Measurements from ENCODE around the gene ZNF282. TPM values are rescaled to one million over a fixed set of nuclear protein-coding genes. Genes with fewer than 3 reads are reported as not detected.
A peak's percentile ranks its signal among the peaks of the same experiment; 100 is the strongest.

Gene ZNF282
- total RNA-seq, 1 experiment from 2014 or later: 31.4 TPM

DNA sequence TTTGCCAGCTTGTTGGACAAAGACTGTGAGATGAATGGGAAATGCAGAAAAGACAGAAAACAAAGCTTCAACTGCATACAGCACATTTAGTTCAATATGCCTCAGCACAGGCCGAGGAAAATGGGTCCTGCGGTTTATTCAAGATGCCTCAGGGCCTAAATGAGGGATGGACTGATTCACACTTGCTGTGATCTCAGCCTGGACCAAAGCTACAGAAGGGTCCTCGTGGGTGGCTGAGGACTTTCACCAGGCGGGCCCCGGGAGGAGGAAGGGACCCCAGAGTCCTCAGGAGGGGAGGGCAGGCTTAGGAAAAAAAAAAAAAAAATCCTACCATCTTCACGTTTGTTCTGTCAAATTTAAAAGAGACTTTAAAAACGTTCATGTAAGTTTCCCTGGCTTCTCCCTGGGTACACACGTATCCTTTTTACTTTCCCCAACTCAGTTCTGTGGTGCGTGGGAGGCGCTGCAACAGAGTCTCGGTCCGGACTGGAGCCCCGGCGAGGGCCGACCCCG lies 66.0 kb downstream of the ZNF282 start:
- H3K4me1 ChIP-seq (ENCODE audit: insufficient read depth, low read length): peaks cover 22% of the 10 kb centered on the region
- peak overlapping the region; percentile 88 for H2AFZ ChIP-seq (ENCODE audit: low read length)
- no peaks in the 10 kb centered on the region for H3K9me3 ChIP-seq (ENCODE audit: low read length)
- H4K20me1 ChIP-seq (ENCODE audit: low read length): no peaks in the 10 kb centered on the region
- no peaks in the 10 kb centered on the region; the same call in 1 of the 2 replicates for H3K36me3 ChIP-seq (ENCODE audit: low read depth, low read length)
- H3K27ac ChIP-seq (ENCODE audit: low read length): peak overlapping the region; percentile 82
- ATAC-seq (peak; percentile 21), DNase-seq (peak; percentile 62)
- peaks cover 18% of the 10 kb centered on the region; the same call in 1 of the 2 replicates for H3K79me2 ChIP-seq (ENCODE audit: low read length)
- CTCF ChIA-PET: interaction anchor here (0.6 to 1.9 kb wide), 6 partner anchors 24 to 498 kb away, joined by 3 to 12 read pairs (median 8); no protein-coding TSS in a partner anchor
- H3K27me3 ChIP-seq (ENCODE audit: low read length): no peaks in the 10 kb centered on the region
- POLR2A ChIA-PET (ENCODE audit: unreplicated experiment): no interaction called here
- no peaks in the 10 kb centered on the region for H3K9me2 ChIP-seq (replicated peaks; ENCODE audit: low read length)
- H3K4me2 ChIP-seq (ENCODE audit: low read length): peak overlapping the region; percentile 91
- H3K9ac ChIP-seq (ENCODE audit: low read length): peak overlapping the region; percentile 90
- no peaks in the 10 kb centered on the region for H3F3A ChIP-seq (ENCODE audit: low read length, unreplicated experiment)
- H3K4me3 ChIP-seq (ENCODE audit: low read length): peak overlapping the region; percentile 69
- TF ChIP-seq EZH2 (IDR thresholded peaks at IDR 0.05; ENCODE audit: low read length, unreplicated experiment) (no peak), EZH2phosphoT487 (IDR thresholded peaks at IDR 0.05; ENCODE audit: borderline replicate concordance, low read length) (no peak)
- TF ChIP-seq, protein P1, sequence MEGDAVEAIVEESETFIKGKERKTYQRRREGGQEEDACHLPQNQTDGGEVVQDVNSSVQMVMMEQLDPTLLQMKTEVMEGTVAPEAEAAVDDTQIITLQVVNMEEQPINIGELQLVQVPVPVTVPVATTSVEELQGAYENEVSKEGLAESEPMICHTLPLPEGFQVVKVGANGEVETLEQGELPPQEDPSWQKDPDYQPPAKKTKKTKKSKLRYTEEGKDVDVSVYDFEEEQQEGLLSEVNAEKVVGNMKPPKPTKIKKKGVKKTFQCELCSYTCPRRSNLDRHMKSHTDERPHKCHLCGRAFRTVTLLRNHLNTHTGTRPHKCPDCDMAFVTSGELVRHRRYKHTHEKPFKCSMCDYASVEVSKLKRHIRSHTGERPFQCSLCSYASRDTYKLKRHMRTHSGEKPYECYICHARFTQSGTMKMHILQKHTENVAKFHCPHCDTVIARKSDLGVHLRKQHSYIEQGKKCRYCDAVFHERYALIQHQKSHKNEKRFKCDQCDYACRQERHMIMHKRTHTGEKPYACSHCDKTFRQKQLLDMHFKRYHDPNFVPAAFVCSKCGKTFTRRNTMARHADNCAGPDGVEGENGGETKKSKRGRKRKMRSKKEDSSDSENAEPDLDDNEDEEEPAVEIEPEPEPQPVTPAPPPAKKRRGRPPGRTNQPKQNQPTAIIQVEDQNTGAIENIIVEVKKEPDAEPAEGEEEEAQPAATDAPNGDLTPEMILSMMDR (conservative IDR thresholded peaks at IDR 0.05; ENCODE audit: low read depth, low read length): no peak
- BruUV-seq (replicated peaks): TSS peak; percentile 85
- intact Hi-C loops (cut with micrococcal nuclease): no loop called here

DNA sequence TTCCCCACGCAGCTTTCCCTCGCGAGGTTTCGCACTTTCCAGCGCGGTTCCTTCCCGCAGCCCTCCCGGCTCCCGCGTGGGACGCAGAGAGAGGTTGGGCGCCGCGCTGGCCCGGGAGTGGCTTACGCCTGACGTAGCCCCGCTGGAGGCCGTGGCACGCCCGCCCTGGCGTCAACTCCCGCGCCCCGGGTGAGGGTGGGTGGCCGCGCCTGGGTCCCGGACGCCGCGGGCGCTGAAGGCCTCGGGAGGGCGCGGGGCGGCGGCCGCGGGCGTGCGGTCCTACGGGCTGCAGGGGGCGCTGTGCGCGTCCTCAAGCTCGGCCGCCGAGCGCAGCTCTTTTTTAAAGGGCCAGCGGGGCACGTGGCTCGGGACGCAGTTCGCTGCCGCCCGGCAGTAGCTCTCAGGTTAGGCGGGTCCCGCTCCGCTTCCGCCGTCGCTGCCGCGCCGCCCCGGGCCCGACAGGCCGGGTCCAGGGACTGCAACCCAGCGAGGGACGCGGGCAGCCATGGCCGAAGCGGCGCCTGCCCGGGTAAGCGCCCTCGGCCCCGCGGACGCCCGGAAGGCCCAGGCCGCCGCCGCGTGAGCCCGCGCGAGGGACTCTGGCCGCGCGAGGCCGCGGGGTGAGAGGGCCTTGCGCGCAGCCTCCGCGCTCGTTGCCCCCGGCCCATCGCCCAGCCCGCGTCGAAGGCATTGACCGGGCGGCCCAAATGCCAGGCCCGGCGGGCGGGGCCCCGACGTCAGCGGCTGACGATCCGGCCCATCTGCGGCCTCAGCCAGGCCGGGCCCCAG lies 66.7 kb downstream of the ZNF282 start, which contains the start of gene ZNF783:
ZNF783 (plus strand) TSS at position 368 of the 789 bp plus-strand sequence; CDS start at position 506, 138 bp downstream.
- Histone ChIP-seq H3K9me3 (ENCODE audit: low read length) (no peaks in the 10 kb centered on the region), H3F3A (ENCODE audit: low read length, unreplicated experiment) (no peaks in the 10 kb centered on the region), H3K9me2 (replicated peaks; ENCODE audit: low read length) (no peaks in the 10 kb centered on the region), H3K4me2 (ENCODE audit: low read length) (peak within 1 kb of the TSS; percentile 91), H3K79me2 (ENCODE audit: low read length) (peaks cover 18% of the 10 kb centered on the region; the same call in 1 of the 2 replicates), H2AFZ (ENCODE audit: low read length) (peak within 1 kb of the TSS; percentile 88), H3K36me3 (ENCODE audit: low read depth, low read length) (no peaks in the 10 kb centered on the region; the same call in 1 of the 2 replicates), H3K27me3 (ENCODE audit: low read length) (no peaks in the 10 kb centered on the region), H3K9ac (ENCODE audit: low read length) (peak within 1 kb of the TSS; percentile 90), H4K20me1 (ENCODE audit: low read length) (no peaks in the 10 kb centered on the region), H3K4me1 (ENCODE audit: insufficient read depth, low read length) (peaks cover 18% of the 10 kb centered on the region), H3K4me3 (ENCODE audit: low read length) (peak within 1 kb of the TSS; percentile 69), H3K27ac (ENCODE audit: low read length) (peak within 1 kb of the TSS; percentile 82)
- TF ChIP-seq, protein P1 (conservative IDR thresholded peaks at IDR 0.05; ENCODE audit: low read depth, low read length): peak; percentile 62
- TF ChIP-seq EZH2 (IDR thresholded peaks at IDR 0.05; ENCODE audit: low read length, unreplicated experiment): no peak
- CTCF ChIA-PET: interaction anchor here (0.6 to 1.9 kb wide), 7 partner anchors 23 to 497 kb away, joined by 3 to 12 read pairs (median 4); no protein-coding TSS in a partner anchor
- no TSS peak for BruUV-seq (replicated peaks)
- intact Hi-C loops (cut with micrococcal nuclease): loop anchor here (1.0 to 2.0 kb wide), 3 partner anchors 23 to 160 kb away; no protein-coding TSS in a partner anchor
- DNase-seq: peak; percentile 85
- peak; percentile 90 for ATAC-seq
- POLR2A ChIA-PET (ENCODE audit: unreplicated experiment): interaction anchor here (0.7 kb wide), 1 partner anchor 187 kb away, joined by 3 read pairs; no protein-coding TSS in a partner anchor
